B cell (primary cell): ENCODE data around the gene ACAA2.

Experiments used
- CTCF ChIP-seq: fragments of 200-600 bp; IDR thresholded peaks from one replicate; pipeline ENCODE4 v1.8.0; 2022; ENCODE audit warnings: antibody characterized with exemption, mild to moderate bottlenecking
- EZH2 ChIP-seq: IDR thresholded peaks from 2 replicates; pipeline ENCODE4 v1.6.1; 2012; ENCODE audit warnings: borderline replicate concordance, low read depth, mild to moderate bottlenecking, moderate library complexity, low read length; ENCODE audit not compliant: insufficient read depth, poor library complexity, severe bottlenecking

GRCh38 chr18:49853011-49853410 is 39.7 kb upstream of the ACAA2 start:
- no peak for TF ChIP-seq CTCF
- no peak for TF ChIP-seq EZH2
